ENCODE results near the gene LARGE2.

Gene LARGE2

GRCh38 chr11:45918962-45919675 is 3.3 kb upstream of the LARGE2 start:
- Mint-ChIP-seq H3K27ac (peak overlapping the region in 1 of 2 donors; percentile 50), H3K27me3 (peaks cover 19% of the 10 kb centered on the region), H3K4me1 (peaks cover 62% of the 10 kb centered on the region), H3K4me3 (peak overlapping the region; percentile 95 to 99), H3K9me3 (no peaks in the 10 kb centered on the region)
- DNase-seq (no peak), ATAC-seq (no peak)

- Mint-ChIP-seq H3K9me3 (no peaks in the 10 kb centered on the region), H3K4me1 (peaks cover 61% of the 10 kb centered on the region), H3K4me3 (peak overlapping the region in 1 of 2 donors; percentile 35), H3K27me3 (peaks cover 27% of the 10 kb centered on the region), H3K27ac (no peak overlapping the region)
- DNase-seq = no peak
- ATAC-seq = no peak
Measured at GRCh38 chr11:45919806-45920530, 2.5 kb upstream of the LARGE2 start.

- H3K9me3 Mint-ChIP-seq = no peaks in the 10 kb centered on the region
- DNase-seq (no peak), ATAC-seq (no peak)
- H3K4me3 Mint-ChIP-seq = peak overlapping the region; percentile 59 to 73
- no peak overlapping the region for H3K27ac Mint-ChIP-seq
- H3K4me1 Mint-ChIP-seq = peaks cover 53% of the 10 kb centered on the region
- H3K27me3 Mint-ChIP-seq = peaks cover 27% of the 10 kb centered on the region
Measured at GRCh38 chr11:45920531-45921477, 1.7 kb upstream of the LARGE2 start.

DNA sequence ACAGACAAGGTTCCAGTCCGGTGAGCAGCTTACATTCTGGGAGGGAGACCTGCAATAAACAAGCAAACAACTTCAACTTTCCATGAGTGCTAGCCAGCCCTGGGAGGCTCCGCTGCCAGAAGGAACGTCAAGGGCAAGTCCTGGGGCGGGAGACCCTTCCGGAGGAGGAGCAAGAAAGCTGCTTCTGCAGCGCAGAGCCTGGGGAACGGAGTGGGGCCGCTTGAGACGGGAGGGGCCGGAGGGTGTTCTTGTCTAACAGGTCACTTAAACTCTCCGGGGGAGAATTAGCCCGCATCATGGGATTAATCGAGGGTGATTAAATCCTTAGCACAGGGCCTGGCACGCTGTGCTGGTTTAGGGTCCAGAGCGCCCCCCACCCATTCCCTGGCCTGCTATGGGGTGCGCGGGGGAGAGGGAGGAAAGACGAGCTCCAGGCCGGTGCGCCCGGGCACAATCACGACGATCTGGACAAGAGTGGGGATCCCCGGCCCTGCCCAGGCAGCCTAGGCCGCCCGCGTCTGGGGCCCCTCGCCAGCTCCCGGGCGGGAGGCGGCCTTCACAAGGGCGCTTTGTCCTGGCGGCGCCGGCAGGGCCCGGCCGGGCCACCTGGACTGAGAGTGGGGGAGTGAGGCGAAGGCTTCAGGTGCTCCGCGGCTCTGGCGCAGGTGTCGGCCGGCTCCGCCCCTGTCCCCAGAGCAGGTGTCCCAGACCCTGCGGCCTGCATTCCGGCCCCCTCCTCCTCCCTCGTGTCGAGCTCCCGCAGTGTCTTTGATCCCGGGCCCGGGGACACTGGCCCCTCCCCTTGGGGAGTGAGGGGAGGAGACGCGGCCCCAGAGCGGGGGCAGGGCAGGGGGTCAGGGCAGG is 663 bp upstream of the LARGE2 start:
- DNase-seq = no peak
- Mint-ChIP-seq H3K27me3 (peaks cover 27% of the 10 kb centered on the region), H3K9me3 (no peaks in the 10 kb centered on the region), H3K27ac (peak overlapping the region in 1 of 2 donors; percentile 8), H3K4me1 (peaks cover 46% of the 10 kb centered on the region), H3K4me3 (peak overlapping the region; percentile 59 to 73)
- ATAC-seq = no peak

GRCh38 chr11:45924036-45924915 is 1.8 kb downstream of the LARGE2 start:
- Mint-ChIP-seq H3K27ac (peak overlapping the region in 1 of 2 donors; percentile 69), H3K9me3 (no peaks in the 10 kb centered on the region), H3K4me1 (peaks cover 49% of the 10 kb centered on the region), H3K4me3 (peak overlapping the region; percentile 3 to 45), H3K27me3 (peaks cover 27% of the 10 kb centered on the region)
- DNase-seq = no peak
- ATAC-seq = no peak

GRCh38 chr11:45924927-45925326 is 2.5 kb downstream of the LARGE2 start:
- H3K4me3 Mint-ChIP-seq = no peak overlapping the region
- H3K9me3 Mint-ChIP-seq = no peaks in the 10 kb centered on the region
- peaks cover 49% of the 10 kb centered on the region for H3K4me1 Mint-ChIP-seq
- DNase-seq (no peak), ATAC-seq (no peak)
- H3K27me3 Mint-ChIP-seq = peaks cover 27% of the 10 kb centered on the region
- peak overlapping the region in 1 of 2 donors; percentile 69 for H3K27ac Mint-ChIP-seq

- Mint-ChIP-seq H3K4me3 (no peak overlapping the region), H3K4me1 (peaks cover 53% of the 10 kb centered on the region), H3K27me3 (peaks cover 27% of the 10 kb centered on the region), H3K27ac (no peak overlapping the region), H3K9me3 (no peaks in the 10 kb centered on the region)
- DNase-seq (no peak), ATAC-seq (no peak)
Measured at GRCh38 chr11:45925550-45925949, 3.1 kb downstream of the LARGE2 start.

DNA sequence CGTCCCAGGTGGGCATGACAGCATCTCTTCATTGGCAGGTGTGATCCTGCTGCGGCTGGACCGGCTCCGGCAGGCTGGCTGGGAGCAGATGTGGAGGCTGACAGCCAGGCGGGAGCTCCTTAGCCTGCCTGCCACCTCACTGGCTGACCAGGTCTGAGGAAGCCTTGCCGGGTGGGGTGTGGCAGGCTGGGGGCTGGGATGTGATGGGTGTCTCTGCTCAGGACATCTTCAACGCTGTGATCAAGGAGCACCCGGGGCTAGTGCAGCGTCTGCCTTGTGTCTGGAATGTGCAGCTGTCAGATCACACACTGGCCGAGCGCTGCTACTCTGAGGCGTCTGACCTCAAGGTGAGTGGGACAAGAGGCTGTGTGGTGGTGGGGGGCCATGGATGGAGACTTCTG is 3.5 kb downstream of the LARGE2 start:
- no peak overlapping the region for H3K27ac Mint-ChIP-seq
- no peak for DNase-seq
- H3K9me3 Mint-ChIP-seq = no peaks in the 10 kb centered on the region
- no peak overlapping the region for H3K4me3 Mint-ChIP-seq
- no peak for ATAC-seq
- H3K27me3 Mint-ChIP-seq = peaks cover 27% of the 10 kb centered on the region
- peaks cover 53% of the 10 kb centered on the region for H3K4me1 Mint-ChIP-seq

- Mint-ChIP-seq H3K4me1 (peaks cover 55% of the 10 kb centered on the region), H3K4me3 (no peak overlapping the region)
Measured at GRCh38 chr11:45926536-45927331, 4.3 kb downstream of the LARGE2 start.

DNA sequence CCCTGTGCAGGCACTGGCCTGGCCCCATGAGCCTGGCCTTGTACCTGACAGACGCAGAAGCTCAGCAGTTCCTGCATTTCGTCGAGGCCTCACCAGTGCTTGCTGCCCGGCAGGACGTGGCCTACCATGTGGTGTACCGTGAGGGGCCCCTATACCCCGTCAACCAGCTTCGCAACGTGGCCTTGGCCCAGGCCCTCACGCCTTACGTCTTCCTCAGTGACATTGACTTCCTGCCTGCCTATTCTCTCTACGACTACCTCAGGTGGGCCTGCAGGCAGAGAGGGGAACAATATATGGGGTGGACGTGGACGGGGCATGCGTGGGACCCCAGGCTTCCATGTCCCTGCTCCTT is 4.9 kb downstream of the LARGE2 start:
- Mint-ChIP-seq H3K4me1 (peaks cover 55% of the 10 kb centered on the region), H3K4me3 (no peak overlapping the region), H3K27ac (no peak overlapping the region), H3K27me3 (peaks cover 19% of the 10 kb centered on the region), H3K9me3 (no peaks in the 10 kb centered on the region)
- ATAC-seq (peak; percentile 33), DNase-seq (no peak)

More at GRCh38 chr11:45926536-45927331, 4.3 kb downstream of the LARGE2 start:
- Mint-ChIP-seq H3K9me3 (no peaks in the 10 kb centered on the region), H3K27ac (no peak overlapping the region), H3K27me3 (peaks cover 20% of the 10 kb centered on the region)
- ATAC-seq (no peak), DNase-seq (no peak)

GRCh38 chr11:45927684-45928413 is 5.4 kb downstream of the LARGE2 start:
- ATAC-seq (no peak), DNase-seq (no peak)
- no peak overlapping the region for H3K4me3 Mint-ChIP-seq
- peaks cover 19% of the 10 kb centered on the region for H3K27me3 Mint-ChIP-seq
- no peaks in the 10 kb centered on the region for H3K9me3 Mint-ChIP-seq
- peak overlapping the region in 1 of 2 donors; percentile 93 for H3K27ac Mint-ChIP-seq
- peaks cover 55% of the 10 kb centered on the region for H3K4me1 Mint-ChIP-seq

- no peak for DNase-seq
- peaks cover 50% of the 10 kb centered on the region for H3K4me1 Mint-ChIP-seq
Measured at GRCh38 chr11:45928535-45929215, 6.2 kb downstream of the LARGE2 start.

More at GRCh38 chr11:45928535-45929215, 6.2 kb downstream of the LARGE2 start:
- Mint-ChIP-seq H3K27ac (peak overlapping the region in 1 of 2 donors; percentile 96), H3K4me3 (no peak overlapping the region), H3K27me3 (peaks cover 11% of the 10 kb centered on the region), H3K9me3 (no peaks in the 10 kb centered on the region)
- no peak for ATAC-seq
